Effector CD8-positive, alpha-beta T cell (primary cell): Measurements from ENCODE around the gene OR10A4.
"Not testable (repeated sequence)": the region's sequence is repeated elsewhere in the genome, so short reads cannot be mapped to it uniquely, and the experiment has no call there.

ENCODE experiments used
- DNase-seq: peaks from one replicate; lab custom pipeline; 2025; lab: John Stamatoyannopoulos, UW

Gene OR10A4

DNA sequence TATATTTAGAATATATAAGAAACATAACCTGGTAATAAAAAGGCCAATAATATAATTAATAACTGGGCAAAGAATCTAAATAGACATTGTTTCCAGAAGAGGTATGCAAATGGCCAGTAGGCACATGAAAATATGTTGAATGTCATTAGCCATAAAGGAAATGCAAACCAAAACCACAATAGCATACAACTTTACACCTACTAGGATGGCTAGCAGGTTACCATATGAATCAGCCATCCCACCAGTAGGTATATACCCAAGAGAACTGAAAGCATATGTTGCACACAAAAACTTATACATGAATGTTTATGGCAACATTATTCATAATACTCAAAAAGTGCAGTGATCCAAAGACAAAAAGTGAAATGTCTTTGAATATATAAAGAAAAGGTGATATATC is 18.6 kb downstream of the OR10A4 start:
- DNase-seq: no peak

DNA sequence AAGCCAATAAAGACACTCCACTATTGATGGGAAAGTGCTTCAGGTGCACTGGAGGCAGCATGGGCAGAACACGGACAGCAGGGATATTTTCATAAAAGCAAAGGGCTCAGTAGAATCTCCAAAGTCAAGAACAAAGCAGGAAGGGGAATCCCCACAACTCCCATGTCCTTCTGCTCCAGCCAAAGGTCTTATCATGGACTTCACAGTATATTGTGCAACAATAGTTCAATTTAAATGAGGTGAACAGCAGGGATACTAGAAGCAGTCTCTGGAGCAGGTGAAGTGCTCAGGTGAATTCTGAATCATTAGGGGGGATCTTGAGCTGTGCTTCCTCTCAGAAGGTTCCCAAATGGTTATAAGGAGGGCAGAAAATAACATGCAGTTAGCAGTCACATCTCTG is 22.5 kb downstream of the OR10A4 start:
- no peak for DNase-seq

DNA sequence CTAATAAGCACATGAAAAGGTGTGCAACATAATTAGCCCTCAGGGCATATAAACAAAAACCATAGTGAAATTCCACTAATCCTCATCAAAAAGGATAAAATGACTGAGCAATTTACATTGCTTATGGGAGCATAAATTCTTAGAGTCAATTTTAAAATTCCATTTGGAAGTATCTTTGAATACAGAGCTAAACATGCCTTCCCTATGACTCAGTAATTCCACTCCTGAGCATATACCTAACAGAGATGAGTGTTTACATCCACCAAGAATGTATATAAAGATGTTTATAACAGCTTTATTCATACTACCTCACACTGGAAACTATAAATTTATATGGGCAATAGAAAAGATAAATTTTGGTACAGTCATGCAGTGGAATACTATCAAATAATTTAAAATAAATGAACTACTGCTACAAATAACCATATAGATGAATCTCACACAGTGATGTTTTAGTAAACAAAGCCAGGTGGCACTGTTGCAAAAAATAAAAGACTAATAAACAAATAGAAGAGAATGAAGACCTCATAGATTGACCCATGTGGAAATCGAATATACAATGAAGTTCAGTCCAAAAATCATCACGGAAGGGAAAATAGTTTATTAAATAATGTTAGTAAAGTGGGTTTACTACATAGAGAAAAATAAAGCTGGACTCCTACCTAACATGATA is 24.0 kb downstream of the OR10A4 start:
- DNase-seq: no peak

DNA sequence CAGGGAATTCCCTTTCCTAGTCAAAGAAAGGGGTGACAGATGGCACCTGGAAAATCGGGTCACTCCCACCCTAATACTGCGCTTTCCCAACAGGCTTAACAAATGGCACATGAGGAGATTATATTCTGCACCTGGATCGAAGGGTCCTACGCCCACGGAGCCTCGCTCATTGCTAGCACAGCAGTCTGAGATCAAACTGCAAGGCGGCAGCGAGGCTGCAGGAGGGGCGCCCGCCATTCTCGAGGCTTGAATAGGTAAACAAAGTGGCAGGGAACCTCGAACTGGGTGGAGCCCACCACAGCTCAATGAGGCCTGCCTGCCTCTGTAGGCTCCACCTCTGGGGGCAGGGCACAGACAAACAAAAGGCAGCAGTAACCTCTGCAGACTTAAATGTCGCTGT is 28.4 kb downstream of the OR10A4 start:
- DNase-seq: not testable (repeated sequence)

DNA sequence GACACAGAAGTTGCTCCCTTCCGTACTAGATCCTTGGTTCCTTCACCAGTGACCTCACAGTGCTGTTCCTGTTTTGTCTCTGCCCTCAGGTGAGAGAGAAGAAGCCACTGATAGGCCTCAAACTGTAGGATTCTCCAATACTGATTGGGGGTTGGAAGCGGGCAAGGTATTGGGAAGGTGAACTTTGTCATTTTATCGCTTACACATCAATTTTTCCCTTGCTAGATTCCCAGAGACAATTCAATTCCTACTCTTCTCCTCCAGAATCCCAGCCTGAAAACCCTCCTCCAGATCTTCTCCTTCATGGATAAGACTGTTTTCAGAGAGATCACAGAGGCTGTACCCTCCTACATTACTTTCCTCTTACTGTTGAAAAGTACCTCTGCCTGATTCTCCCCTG is 35.0 kb downstream of the OR10A4 start:
- DNase-seq: no peak

DNA sequence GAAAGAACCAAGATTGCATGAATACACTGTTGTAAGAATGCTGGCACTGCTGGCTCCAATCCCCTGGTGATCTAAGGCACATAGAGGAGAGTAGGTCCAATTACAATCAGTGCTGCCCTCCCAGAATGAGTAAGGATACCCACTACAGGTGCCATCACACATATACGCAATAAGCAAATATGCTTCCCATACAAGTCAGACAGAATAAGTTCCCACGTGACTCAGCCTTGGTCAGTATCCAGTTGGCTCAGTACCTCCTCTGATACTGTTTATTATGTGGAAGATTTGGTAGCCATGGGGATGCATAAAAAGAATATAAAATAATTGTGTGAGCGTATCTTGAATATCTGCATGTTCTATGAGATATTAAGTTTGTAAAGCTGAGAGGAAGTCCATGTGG is 35.5 kb downstream of the OR10A4 start:
- no peak for DNase-seq

DNA sequence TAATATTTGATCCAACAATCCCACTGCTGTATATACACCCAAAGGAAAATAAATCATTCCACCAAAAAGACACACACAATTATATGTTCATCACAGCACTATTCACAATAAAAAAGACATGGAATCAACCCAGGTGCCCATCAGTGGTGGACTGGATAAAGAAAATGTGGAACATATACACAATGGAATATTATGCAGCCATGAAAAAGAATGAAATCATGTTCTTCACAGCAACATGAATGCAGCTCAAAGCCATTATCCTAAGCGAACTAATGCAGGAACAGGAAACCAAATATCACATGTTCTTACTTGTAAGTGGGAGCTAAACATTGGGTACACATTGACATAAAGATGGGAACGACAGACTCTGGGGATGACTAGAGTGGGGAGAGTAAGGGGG is 43.3 kb downstream of the OR10A4 start:
- DNase-seq: no peak

DNA sequence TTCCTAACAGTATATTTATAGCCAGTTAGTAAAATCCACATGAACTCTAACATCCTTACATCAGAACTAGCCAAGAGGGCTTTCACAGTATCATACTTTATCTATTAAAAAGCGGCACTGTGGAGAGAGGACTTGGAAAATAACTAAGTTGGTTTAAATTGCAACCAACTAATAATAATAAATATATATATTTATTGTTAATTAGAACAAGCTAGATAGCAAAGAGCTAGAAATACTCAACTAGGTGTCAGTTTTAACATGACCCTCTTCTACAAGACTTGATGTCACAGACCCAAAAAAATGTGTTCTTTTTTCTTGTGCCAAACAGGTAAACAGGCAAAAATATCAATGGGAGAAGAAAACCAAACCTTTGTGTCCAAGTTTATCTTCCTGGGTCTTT is 44.3 kb downstream of the OR10A4 start, which contains the start of gene OR2D3:
OR2D3 (plus strand) TSS at position 301 of the 400 bp plus-strand sequence; CDS start at position 301, 0 bp downstream.
- no peak for DNase-seq

DNA sequence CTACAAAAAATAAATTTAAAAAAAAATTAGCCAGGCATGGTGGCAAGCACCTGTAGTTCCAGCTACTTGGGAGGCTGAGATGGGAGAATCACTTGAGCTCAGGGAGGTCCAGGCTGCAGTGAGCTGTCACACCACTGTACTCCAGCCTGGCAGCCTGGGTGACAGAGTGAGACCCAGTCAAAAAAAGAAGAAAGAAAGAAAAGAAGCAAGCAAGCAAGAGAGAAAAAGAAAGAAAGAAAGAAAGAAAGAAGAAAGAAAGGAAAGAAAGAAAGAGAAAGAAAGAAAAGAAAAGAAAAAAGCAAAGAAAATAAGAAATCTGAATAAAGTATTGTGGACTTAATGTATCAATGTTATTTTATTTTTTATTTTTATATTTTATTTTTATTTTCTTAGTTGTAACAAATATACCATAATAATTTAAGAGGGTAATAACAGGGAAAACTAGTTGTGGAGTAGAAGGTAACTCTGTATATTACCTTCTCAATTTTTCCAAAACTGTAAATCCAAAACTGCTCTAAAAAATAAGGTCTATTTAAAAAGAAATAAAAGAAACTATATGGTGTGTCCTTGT is 48.7 kb downstream of the OR10A4 start:
- DNase-seq: no peak

DNA sequence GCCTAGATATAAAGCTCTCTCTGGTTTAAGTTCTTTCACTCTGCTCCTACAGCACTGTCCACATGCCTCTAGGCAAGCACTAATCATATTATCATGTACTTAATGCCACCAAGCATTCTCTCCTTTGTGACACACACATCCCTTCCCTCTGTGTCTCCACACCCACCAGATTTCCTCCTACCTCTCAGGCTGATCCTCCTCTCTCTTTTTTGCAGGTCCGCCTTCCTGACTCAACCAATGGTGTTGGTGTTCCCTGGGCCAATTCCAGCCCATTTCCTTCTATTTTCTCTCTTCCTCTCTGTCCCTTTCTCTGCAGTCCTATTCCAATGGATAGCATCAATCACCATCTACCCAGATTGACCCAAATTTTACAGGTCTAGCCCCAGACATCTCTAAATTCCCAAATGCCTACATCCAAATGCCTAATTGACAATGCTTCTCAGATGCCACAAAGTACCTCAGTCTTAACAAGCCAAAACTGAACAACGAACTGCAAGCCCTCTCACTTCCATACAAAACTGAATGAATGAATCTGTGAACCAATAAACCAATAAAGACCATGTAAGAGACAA is 49.3 kb downstream of the OR10A4 start:
- no peak for DNase-seq

DNA sequence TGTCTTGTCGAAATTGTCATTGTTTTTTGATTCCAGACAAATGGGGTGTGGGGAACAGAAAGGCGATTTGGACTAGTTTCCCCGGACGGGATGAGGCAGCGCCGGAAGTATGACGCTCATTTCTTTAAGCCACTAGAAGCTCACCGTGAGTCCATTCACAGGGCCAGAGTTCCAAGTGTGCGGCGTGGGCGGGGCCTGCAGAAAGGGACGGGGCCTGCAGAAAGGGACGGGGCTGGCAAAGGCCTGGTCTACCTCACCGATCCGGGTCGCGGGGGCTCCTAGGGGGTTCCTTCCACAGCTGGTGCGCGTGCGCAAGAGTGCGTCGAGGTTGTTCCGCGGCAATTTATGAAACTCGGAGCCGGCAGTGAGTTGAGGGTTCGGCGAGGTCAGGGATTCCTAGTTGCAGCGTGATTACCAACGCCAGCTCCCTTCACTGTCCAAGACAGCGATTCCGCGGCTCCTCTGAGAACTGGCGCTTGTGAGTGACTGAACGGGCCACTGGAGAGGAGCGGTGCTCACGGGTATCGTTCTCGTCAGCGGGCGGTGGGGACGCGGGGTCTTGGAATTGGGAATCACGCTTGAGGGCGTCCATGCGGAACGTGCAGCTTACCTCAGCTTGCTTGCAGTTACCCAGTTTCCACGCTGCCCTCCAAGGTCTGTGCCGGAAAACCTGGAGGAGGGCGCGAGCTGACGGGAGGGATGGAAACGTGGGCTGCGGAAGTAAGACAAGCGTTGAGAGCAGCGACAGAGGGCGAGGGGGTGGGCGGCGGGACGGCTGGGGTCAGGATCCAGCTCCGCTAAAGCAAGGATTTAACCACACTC is 50.0 kb downstream of the OR10A4 start, which contains the start of gene ZNF215:
ZNF215 (plus strand) TSS at position 219 of the 822 bp plus-strand sequence. CDS start 5,847 bp downstream, outside the sequence.
- no peak for DNase-seq

DNA sequence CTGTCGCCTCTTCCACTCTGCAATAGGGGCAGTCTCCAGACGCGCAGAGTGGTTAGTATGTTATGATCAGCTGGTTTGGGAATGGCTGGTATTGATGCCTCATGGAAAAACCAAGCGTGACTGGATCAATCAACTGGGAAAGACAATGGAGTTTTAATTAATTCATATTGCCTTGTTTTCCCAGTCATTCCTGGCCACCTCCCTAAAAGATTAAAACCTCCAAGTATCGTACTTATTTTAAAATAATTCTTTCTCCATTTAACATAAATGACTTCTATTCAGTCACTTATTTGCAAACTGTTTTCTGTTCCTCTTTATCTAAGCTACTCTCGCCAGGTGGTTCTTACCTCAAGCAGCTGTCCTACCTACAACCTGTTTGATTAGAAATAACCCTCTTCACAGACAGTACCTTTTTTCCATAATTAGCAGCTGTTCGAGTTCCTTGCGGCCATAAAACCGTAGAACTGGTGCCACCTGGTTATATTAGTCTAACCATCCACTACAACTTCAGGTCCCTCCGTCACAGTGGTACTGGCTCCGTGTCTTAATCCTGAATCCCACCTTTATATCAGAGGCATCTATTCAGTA is 50.7 kb downstream of the OR10A4 start:
- no peak for DNase-seq
